SK-N-SH treated with all-trans-retinoic acid at 6 μM for 48 hours (cell line): Measurements from ENCODE around the gene EPN1.
A peak's percentile ranks its signal among the peaks of the same experiment; 100 is the strongest.

ENCODE experiments used
- ATAC-seq: fragments of 200-7000 bp; cut with Tn5 transposase; 3 replicates; pipeline ENCODE4 v1.9.1; 2020; ENCODE audit warnings: mild to moderate bottlenecking, moderate library complexity
- ARNTL ChIP-seq: fragments of 450-650 bp; formaldehyde crosslinking; IDR thresholded peaks from 2 replicates; pipeline ENCODE4 v1.5.0; 2020; ENCODE audit warnings: low read depth, mild to moderate bottlenecking, moderate library complexity, borderline replicate concordance
- BACH2 ChIP-seq: fragments of 250-450 bp; sonication (Bioruptor Pico); IDR thresholded peaks from 2 replicates; pipeline ENCODE4 v1.9.0; 2021; ENCODE audit warnings: mild to moderate bottlenecking, borderline replicate concordance
- CSDC2 ChIP-seq: fragments of 250-450 bp; sonication (Bioruptor Pico); IDR thresholded peaks from 2 replicates; pipeline ENCODE4 v1.5.0; 2020; ENCODE audit warnings: mild to moderate bottlenecking, moderate library complexity
- ESRRG ChIP-seq: fragments of 250-450 bp; sonication (Bioruptor Pico); IDR thresholded peaks from 2 replicates; pipeline ENCODE4 v1.6.1; 2021; ENCODE audit warnings: mild to moderate bottlenecking
- GLIS3 ChIP-seq: fragments of 250-450 bp; sonication (Bioruptor Pico); IDR thresholded peaks from 2 replicates; pipeline ENCODE4 v1.5.0; 2020; ENCODE audit warnings: mild to moderate bottlenecking, moderate library complexity
- ISL1 ChIP-seq: fragments of 250-450 bp; sonication (Bioruptor Pico); IDR thresholded peaks from 2 replicates; pipeline ENCODE4 v2.1.2; 2022; ENCODE audit warnings: mild to moderate bottlenecking, moderate library complexity
- OSR1 ChIP-seq: fragments of 250-450 bp; sonication (Bioruptor Pico); IDR thresholded peaks from 2 replicates; pipeline ENCODE4 v1.8.0; 2022; ENCODE audit warnings: moderate library complexity, mild to moderate bottlenecking, inconsistent platforms
- PPARA ChIP-seq: fragments of 250-450 bp; sonication (Bioruptor Pico); IDR thresholded peaks from 2 replicates; pipeline ENCODE4 v1.5.0; 2020; ENCODE audit warnings: mild to moderate bottlenecking, borderline replicate concordance
- RARB ChIP-seq: fragments of 250-450 bp; sonication (Bioruptor Pico); IDR thresholded peaks from 2 replicates; pipeline ENCODE4 v1.8.0; 2021; ENCODE audit warnings: mild to moderate bottlenecking, moderate library complexity
- TCF4 ChIP-seq: fragments of 250-450 bp; sonication (Bioruptor Pico); IDR thresholded peaks from 2 replicates; pipeline ENCODE4 v1.8.0; 2021; ENCODE audit warnings: mild to moderate bottlenecking, moderate library complexity, borderline replicate concordance
- ZC3H10 ChIP-seq: fragments of 250-450 bp; sonication (Bioruptor Pico); IDR thresholded peaks from 2 replicates; pipeline ENCODE4 v1.5.1; 2021; ENCODE audit warnings: mild to moderate bottlenecking, moderate library complexity
- ZFP3 ChIP-seq: fragments of 250-450 bp; sonication (Bioruptor Pico); IDR thresholded peaks from 2 replicates; pipeline ENCODE4 v1.5.0; 2020; ENCODE audit warnings: mild to moderate bottlenecking, moderate library complexity
- ZFP30 ChIP-seq: fragments of 450-650 bp; formaldehyde crosslinking; IDR thresholded peaks from 2 replicates; pipeline ENCODE4 v1.5.0; 2022; ENCODE audit warnings: mild to moderate bottlenecking, moderate library complexity
- ZNF70 ChIP-seq: fragments of 450-650 bp; formaldehyde crosslinking; IDR thresholded peaks from 2 replicates; pipeline ENCODE4 v1.5.0; 2020; ENCODE audit warnings: mild to moderate bottlenecking, moderate library complexity
- TF ChIP-seq, protein P1 (sequence below): fragments of 250-450 bp; sonication (Bioruptor Pico); IDR thresholded peaks from 2 replicates; pipeline ENCODE4 v1.8.0; 2021; ENCODE audit warnings: low read depth, mild to moderate bottlenecking, moderate library complexity, borderline replicate concordance
- TF ChIP-seq, protein P2 (sequence below): fragments of 250-450 bp; sonication (Bioruptor Pico); IDR thresholded peaks from 2 replicates; pipeline ENCODE4 v1.5.1; 2020; ENCODE audit warnings: low read depth, mild to moderate bottlenecking, moderate library complexity
- TF ChIP-seq, protein P3 (sequence below): fragments of 250-450 bp; sonication (Bioruptor Pico); IDR thresholded peaks from 2 replicates; pipeline ENCODE4 v1.8.0; 2020; ENCODE audit warnings: mild to moderate bottlenecking, moderate library complexity, borderline replicate concordance
- TF ChIP-seq, protein P4 (sequence below): fragments of 250-450 bp; sonication (Bioruptor Pico); IDR thresholded peaks from 2 replicates; pipeline ENCODE4 v1.5.1; 2021; ENCODE audit warnings: mild to moderate bottlenecking, moderate library complexity
- TF ChIP-seq, protein P5 (sequence below): fragments of 250-450 bp; sonication (Bioruptor Pico); IDR thresholded peaks from 2 replicates; pipeline ENCODE4 v1.5.0; 2020; ENCODE audit warnings: mild to moderate bottlenecking, moderate library complexity

EPN1 gene

DNA sequence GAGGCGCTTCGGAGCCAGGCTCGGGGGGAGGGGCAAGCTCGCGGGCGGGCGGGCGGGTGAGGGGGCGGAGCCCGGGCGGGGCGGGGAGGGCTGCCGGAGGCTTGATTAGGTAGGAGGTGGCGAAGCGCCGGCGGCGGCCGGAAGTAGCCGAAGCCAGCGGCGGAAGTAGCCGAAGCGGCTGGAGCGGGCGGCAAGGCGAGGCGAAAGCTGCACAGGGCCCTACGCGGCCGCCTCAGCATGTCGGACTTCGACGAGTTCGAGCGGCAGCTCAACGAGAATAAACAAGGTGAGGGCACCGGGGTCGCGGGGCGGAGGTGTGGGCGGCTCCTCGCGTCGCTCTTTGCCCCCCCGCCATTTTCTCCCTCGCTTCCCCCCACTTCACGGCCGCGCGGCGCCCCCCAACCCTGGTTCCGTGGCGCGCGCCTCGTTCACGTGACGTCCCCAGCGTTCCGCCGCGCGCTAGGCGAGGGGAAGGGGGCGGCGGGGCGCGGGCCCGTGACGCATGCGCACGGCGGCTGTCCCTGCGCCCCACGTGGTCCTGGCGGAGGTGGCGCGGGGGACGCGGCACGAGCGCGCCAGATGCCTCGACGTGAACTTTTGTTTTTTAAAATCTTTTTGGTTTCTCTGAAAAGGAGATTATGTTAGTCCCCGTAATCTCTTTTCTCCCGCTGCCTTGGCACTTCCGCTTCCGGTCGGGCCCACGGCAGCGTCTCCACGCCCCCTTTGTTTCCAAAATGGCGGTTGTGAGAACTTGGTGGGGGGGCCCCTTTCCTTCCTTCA, 20.0 kb upstream of the EPN1 start, which contains the start of gene U2AF2 (continued):
- TF ChIP-seq, protein P1, sequence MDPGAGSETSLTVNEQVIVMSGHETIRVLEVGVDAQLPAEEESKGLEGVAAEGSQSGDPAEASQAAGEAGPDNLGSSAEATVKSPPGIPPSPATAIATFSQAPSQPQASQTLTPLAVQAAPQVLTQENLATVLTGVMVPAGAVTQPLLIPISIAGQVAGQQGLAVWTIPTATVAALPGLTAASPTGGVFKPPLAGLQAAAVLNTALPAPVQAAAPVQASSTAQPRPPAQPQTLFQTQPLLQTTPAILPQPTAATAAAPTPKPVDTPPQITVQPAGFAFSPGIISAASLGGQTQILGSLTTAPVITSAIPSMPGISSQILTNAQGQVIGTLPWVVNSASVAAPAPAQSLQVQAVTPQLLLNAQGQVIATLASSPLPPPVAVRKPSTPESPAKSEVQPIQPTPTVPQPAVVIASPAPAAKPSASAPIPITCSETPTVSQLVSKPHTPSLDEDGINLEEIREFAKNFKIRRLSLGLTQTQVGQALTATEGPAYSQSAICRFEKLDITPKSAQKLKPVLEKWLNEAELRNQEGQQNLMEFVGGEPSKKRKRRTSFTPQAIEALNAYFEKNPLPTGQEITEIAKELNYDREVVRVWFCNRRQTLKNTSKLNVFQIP, result no peak
- TF ChIP-seq ZC3H10 (CRISPR knock-in tag) (no peak), GLIS3 (CRISPR knock-in tag) (no peak), RARB (CRISPR knock-in tag) (no peak), ISL1 (no peak), OSR1 (CRISPR knock-in tag) (no peak), ZFP30 (no peak)
- TF ChIP-seq, protein P2, sequence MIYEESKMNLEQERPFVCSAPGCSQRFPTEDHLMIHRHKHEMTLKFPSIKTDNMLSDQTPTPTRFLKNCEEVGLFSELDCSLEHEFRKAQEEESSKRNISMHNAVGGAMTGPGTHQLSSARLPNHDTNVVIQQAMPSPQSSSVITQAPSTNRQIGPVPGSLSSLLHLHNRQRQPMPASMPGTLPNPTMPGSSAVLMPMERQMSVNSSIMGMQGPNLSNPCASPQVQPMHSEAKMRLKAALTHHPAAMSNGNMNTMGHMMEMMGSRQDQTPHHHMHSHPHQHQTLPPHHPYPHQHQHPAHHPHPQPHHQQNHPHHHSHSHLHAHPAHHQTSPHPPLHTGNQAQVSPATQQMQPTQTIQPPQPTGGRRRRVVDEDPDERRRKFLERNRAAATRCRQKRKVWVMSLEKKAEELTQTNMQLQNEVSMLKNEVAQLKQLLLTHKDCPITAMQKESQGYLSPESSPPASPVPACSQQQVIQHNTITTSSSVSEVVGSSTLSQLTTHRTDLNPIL (CRISPR knock-in tag), result no peak

DNA sequence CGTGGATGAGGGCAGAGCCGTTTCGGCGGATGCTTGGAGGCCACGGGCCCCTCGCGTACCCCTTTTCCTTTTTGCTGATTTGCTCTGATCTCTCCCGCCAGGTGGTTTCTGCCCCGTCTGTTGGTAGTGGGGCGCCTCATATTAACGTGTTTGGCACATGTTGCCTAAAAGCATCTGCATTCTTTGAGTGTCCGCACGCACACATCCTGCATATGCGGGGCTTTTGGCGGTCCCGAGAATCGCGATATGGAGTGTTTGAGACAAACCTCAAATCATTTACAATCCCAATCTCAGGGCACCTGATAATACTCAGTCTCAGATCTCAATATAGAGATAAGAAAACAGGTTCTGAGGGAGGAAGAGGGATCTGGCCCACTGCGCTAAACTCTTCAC, 19.4 kb upstream of the EPN1 start:
- no peak for ATAC-seq
- no peak for TF ChIP-seq BACH2
- TF ChIP-seq, protein P3, sequence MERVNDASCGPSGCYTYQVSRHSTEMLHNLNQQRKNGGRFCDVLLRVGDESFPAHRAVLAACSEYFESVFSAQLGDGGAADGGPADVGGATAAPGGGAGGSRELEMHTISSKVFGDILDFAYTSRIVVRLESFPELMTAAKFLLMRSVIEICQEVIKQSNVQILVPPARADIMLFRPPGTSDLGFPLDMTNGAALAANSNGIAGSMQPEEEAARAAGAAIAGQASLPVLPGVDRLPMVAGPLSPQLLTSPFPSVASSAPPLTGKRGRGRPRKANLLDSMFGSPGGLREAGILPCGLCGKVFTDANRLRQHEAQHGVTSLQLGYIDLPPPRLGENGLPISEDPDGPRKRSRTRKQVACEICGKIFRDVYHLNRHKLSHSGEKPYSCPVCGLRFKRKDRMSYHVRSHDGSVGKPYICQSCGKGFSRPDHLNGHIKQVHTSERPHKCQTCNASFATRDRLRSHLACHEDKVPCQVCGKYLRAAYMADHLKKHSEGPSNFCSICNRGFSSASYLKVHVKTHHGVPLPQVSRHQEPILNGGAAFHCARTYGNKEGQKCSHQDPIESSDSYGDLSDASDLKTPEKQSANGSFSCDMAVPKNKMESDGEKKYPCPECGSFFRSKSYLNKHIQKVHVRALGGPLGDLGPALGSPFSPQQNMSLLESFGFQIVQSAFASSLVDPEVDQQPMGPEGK, result peak; percentile 56; the same call in 1 of the 2 replicates

DNA sequence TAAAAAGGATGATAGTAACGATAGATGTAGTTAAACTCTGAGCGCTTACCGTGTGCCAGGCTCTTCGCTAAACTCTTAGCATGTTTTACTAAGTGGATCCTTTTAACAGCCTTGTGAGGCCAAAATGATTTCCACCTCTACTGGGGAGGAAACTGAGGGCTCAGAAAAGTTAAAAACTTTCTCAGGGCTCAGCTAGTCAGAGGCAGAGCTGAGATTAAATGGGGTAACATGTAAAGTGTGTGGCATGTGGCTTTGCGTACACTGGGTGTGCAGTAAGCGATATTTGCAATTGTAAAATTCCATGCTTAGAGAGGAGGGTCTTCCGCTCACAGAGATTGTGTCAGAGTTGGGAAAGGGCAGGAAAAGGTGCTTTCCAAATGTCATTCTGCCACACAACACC, 18.5 kb upstream of the EPN1 start:
- TF ChIP-seq BACH2, result no peak
- TF ChIP-seq ISL1, result no peak
- no peak for TF ChIP-seq ZFP30
- TF ChIP-seq GLIS3 (CRISPR knock-in tag), result no peak
- TF ChIP-seq ZNF70, result no peak
- TF ChIP-seq, protein P2 (CRISPR knock-in tag), result no peak
- TF ChIP-seq ARNTL (CRISPR knock-in tag), result no peak
- TF ChIP-seq, protein P1, result no peak
- TF ChIP-seq, protein P4, sequence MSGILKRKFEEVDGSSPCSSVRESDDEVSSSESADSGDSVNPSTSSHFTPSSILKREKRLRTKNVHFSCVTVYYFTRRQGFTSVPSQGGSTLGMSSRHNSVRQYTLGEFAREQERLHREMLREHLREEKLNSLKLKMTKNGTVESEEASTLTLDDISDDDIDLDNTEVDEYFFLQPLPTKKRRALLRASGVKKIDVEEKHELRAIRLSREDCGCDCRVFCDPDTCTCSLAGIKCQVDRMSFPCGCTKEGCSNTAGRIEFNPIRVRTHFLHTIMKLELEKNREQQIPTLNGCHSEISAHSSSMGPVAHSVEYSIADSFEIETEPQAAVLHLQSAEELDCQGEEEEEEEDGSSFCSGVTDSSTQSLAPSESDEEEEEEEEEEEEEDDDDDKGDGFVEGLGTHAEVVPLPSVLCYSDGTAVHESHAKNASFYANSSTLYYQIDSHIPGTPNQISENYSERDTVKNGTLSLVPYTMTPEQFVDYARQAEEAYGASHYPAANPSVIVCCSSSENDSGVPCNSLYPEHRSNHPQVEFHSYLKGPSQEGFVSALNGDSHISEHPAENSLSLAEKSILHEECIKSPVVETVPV (CRISPR knock-in tag), result no peak
- TF ChIP-seq TCF4 (CRISPR knock-in tag), result no peak
- no peak for TF ChIP-seq ZFP3 (CRISPR knock-in tag)
- TF ChIP-seq ESRRG (CRISPR knock-in tag), result no peak
- no peak for TF ChIP-seq CSDC2 (CRISPR knock-in tag)
- TF ChIP-seq PPARA (CRISPR knock-in tag), result no peak
- no peak for TF ChIP-seq RARB (CRISPR knock-in tag)
- no peak for TF ChIP-seq OSR1 (CRISPR knock-in tag)
- TF ChIP-seq, protein P5, sequence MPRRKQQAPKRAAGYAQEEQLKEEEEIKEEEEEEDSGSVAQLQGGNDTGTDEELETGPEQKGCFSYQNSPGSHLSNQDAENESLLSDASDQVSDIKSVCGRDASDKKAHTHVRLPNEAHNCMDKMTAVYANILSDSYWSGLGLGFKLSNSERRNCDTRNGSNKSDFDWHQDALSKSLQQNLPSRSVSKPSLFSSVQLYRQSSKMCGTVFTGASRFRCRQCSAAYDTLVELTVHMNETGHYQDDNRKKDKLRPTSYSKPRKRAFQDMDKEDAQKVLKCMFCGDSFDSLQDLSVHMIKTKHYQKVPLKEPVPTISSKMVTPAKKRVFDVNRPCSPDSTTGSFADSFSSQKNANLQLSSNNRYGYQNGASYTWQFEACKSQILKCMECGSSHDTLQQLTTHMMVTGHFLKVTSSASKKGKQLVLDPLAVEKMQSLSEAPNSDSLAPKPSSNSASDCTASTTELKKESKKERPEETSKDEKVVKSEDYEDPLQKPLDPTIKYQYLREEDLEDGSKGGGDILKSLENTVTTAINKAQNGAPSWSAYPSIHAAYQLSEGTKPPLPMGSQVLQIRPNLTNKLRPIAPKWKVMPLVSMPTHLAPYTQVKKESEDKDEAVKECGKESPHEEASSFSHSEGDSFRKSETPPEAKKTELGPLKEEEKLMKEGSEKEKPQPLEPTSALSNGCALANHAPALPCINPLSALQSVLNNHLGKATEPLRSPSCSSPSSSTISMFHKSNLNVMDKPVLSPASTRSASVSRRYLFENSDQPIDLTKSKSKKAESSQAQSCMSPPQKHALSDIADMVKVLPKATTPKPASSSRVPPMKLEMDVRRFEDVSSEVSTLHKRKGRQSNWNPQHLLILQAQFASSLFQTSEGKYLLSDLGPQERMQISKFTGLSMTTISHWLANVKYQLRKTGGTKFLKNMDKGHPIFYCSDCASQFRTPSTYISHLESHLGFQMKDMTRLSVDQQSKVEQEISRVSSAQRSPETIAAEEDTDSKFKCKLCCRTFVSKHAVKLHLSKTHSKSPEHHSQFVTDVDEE (CRISPR knock-in tag), result no peak
- ATAC-seq, result no peak
